ENCODE measurements around the gene SPTLC3. TPM values are rescaled to one million over a fixed set of nuclear protein-coding genes. Genes with fewer than 3 reads are reported as not detected.

Gene SPTLC3
- total and polyA plus RNA-seq, 4 donors = 3.0 to 23.2 (median 11.9) TPM

DNA sequence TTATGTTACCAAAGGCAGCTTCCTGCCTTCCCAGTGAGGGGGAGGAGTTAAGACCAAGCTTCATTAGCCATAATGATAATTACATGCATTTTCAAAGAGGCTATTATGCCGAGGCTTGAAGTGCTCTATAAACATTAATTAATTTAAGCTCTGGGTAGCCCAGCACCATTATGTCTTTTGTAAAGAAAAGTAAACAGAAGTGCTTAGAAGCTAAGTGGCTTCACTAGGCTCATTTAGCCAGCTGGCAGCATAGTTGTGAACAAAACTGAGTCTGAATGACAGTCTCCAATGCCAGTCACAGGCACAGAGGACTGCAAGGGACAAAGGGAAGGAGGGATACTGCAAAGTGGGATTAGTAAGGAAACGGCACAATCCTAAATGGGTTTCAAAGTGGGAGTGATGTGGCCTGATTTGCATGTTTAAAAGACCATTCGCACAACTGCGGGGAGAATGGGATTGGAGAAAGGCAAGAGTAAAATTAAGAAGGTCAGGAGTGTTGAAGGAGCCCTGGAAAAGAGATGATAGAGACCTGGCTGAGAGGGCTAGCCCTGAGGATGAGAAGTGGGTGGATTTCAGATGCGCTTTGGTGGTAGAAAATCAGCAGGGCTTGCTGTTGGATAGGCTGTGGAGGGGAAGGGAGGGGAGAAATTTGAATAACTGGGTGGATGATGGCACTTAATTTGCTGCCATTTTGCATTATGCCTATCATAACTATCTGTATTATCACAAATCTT lies 192.2 kb downstream of the SPTLC3 start:
- H3K4me3 ChIP-seq = no peak overlapping the region
- DNase-seq (no peak), ATAC-seq (ENCODE audit: insufficient read depth, low FRiP score) (no peak)
- no peak overlapping the region for H3K27ac ChIP-seq (ENCODE audit: low read depth in 1 of 2, low read length in 1 of 2)
- H3K4me1 ChIP-seq (ENCODE audit: control insufficient read depth in 5 of 5, insufficient read depth in 5 of 5, low read length in 5 of 5) = no peaks in the 10 kb centered on the region
- H3K9me3 ChIP-seq (ENCODE audit: control insufficient read depth in 4 of 4, insufficient read depth in 3 of 4, low read length in 3 of 4) = no peaks in the 10 kb centered on the region
- 65 to 76% methylated on average over 5 of the region's 5 CpGs for WGBS, 2 donors
- no peaks in the 10 kb centered on the region for H3K27me3 ChIP-seq (ENCODE audit: control insufficient read depth in 3 of 3, insufficient read depth in 3 of 3, low read length in 2 of 3)
- no peaks in the 10 kb centered on the region for H3K36me3 ChIP-seq (ENCODE audit: control insufficient read depth in 4 of 4, insufficient read depth in 4 of 4, low read length in 4 of 4)
- no peak overlapping the region for H3K9ac ChIP-seq (ENCODE audit: insufficient read depth in 1 of 2, low read length in 2 of 2)
- TF ChIP-seq, protein P1, sequence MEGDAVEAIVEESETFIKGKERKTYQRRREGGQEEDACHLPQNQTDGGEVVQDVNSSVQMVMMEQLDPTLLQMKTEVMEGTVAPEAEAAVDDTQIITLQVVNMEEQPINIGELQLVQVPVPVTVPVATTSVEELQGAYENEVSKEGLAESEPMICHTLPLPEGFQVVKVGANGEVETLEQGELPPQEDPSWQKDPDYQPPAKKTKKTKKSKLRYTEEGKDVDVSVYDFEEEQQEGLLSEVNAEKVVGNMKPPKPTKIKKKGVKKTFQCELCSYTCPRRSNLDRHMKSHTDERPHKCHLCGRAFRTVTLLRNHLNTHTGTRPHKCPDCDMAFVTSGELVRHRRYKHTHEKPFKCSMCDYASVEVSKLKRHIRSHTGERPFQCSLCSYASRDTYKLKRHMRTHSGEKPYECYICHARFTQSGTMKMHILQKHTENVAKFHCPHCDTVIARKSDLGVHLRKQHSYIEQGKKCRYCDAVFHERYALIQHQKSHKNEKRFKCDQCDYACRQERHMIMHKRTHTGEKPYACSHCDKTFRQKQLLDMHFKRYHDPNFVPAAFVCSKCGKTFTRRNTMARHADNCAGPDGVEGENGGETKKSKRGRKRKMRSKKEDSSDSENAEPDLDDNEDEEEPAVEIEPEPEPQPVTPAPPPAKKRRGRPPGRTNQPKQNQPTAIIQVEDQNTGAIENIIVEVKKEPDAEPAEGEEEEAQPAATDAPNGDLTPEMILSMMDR (IDR thresholded peaks at IDR 0.05; ENCODE audit: control extremely low read depth, extremely low read depth) = no peak

DNA sequence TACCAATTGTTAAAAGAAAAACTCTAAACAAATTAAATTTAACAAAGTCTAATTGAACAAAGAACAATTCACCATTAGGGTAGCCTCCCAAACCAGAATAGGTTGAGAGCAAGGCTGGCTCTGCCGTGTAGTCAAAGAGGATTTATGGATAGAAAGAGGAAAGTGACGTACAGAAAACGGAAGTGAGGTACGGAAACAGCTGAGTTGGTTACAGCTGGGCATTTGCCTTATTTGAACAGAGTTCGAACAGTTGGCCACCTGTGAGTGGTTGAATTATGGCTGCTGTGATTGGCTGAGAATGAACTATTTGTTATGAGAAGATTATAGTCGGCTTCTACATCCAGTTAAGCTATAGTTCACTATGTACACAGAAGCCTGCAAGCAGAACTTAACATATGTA lies 193.8 kb downstream of the SPTLC3 start:
- H3K4me3 ChIP-seq = no peak overlapping the region
- no peaks in the 10 kb centered on the region for H3K36me3 ChIP-seq (ENCODE audit: control insufficient read depth in 4 of 4, insufficient read depth in 4 of 4, low read length in 4 of 4)
- TF ChIP-seq, protein P1 (IDR thresholded peaks at IDR 0.05; ENCODE audit: control extremely low read depth, extremely low read depth) = no peak
- ATAC-seq (ENCODE audit: insufficient read depth, low FRiP score) = no peak
- no peak for DNase-seq
- 41 to 68% methylated on average over 6 of the region's 6 CpGs for WGBS, 2 donors
- H3K9ac ChIP-seq (ENCODE audit: insufficient read depth in 1 of 2, low read length in 2 of 2) = no peak overlapping the region
- no peak overlapping the region for H3K27ac ChIP-seq (ENCODE audit: low read depth in 1 of 2, low read length in 1 of 2)
- H3K9me3 ChIP-seq (ENCODE audit: control insufficient read depth in 4 of 4, insufficient read depth in 3 of 4, low read length in 3 of 4) = no peaks in the 10 kb centered on the region
- H3K27me3 ChIP-seq (ENCODE audit: control insufficient read depth in 3 of 3, insufficient read depth in 3 of 3, low read length in 2 of 3) = no peaks in the 10 kb centered on the region
- H3K4me1 ChIP-seq (ENCODE audit: control insufficient read depth in 5 of 5, insufficient read depth in 5 of 5, low read length in 5 of 5) = no peaks in the 10 kb centered on the region

DNA sequence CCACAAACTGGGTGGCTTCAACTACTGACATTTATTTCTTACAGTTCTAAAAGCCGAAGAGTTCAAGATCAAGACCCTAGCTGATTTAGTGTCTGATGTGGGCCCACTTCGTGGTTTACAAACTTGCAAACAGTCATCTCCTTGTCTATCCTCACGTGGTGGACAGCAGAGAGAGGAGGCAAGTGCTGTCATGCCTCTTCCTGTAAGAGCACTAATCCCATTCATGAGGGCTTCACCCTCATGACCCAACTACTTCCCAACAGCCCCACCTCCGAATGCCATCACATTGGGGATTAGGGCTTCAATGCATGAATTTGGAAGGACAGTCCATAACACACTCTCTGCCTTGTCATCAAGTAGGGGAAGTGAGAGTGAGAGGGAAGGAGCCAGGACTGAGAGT lies 196.7 kb downstream of the SPTLC3 start:
- no peaks in the 10 kb centered on the region for H3K4me1 ChIP-seq (ENCODE audit: control insufficient read depth in 5 of 5, insufficient read depth in 5 of 5, low read length in 5 of 5)
- 80 to 84% methylated on average over 4 of the region's 4 CpGs for WGBS, 2 donors
- DNase-seq (no peak), ATAC-seq (ENCODE audit: insufficient read depth, low FRiP score) (no peak)
- H3K9ac ChIP-seq (ENCODE audit: insufficient read depth in 1 of 2, low read length in 2 of 2) = no peak overlapping the region
- H3K27me3 ChIP-seq (ENCODE audit: control insufficient read depth in 3 of 3, insufficient read depth in 3 of 3, low read length in 2 of 3) = no peaks in the 10 kb centered on the region
- TF ChIP-seq, protein P1 (IDR thresholded peaks at IDR 0.05; ENCODE audit: control extremely low read depth, extremely low read depth) = no peak
- H3K9me3 ChIP-seq (ENCODE audit: control insufficient read depth in 4 of 4, insufficient read depth in 3 of 4, low read length in 3 of 4) = no peaks in the 10 kb centered on the region
- H3K27ac ChIP-seq (ENCODE audit: low read depth in 1 of 2, low read length in 1 of 2) = no peak overlapping the region
- H3K4me3 ChIP-seq = no peak overlapping the region
- no peaks in the 10 kb centered on the region for H3K36me3 ChIP-seq (ENCODE audit: control insufficient read depth in 4 of 4, insufficient read depth in 4 of 4, low read length in 4 of 4)
